Hematopoietic multipotent progenitor cell treated with erythropoietin and hydrocortisone succinate and interleukin-3 and kit ligand, for 17 days (in vitro differentiated cells): ENCODE data around the gene RPTN.
"Not testable (repeated sequence)": the region's sequence is repeated elsewhere in the genome, so short reads cannot be mapped to it uniquely, and the experiment has no call there.

Source experiments
- DNase-seq: peaks from one replicate; pipeline ENCODE4 v3.0.0-alpha.2; 2015; ENCODE audit warnings: low spot score

The RPTN gene

DNA sequence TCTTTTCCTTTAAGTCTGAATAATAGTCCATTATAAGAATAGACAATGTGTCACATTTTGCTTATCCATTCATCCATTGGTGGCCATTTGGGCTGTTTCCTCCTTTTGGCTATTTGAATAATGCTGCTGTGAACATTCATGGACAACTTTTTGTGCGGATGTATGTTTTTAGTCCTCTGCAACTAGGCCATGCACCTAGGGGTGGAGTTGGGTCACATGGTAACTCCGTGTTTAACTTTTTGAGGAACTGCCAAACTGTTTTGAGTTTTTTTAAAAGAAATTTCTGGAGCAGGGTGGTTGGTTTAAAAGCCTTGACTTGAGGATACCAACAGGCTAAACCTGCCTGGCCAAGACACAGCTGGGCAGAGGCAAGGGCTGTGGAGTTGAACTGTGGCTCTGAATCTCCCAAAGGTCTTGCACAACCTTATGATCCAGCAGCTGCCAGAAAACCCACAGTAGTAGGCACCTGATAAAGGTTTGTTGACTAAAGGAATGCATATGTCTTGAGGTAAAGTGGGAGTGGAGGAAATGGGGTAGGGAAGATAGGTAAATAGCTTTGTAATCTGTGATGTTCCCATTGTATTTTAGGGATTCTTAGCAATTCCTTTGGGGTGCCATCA, 5.6 kb upstream of the RPTN start:
- no peak for DNase-seq

DNA sequence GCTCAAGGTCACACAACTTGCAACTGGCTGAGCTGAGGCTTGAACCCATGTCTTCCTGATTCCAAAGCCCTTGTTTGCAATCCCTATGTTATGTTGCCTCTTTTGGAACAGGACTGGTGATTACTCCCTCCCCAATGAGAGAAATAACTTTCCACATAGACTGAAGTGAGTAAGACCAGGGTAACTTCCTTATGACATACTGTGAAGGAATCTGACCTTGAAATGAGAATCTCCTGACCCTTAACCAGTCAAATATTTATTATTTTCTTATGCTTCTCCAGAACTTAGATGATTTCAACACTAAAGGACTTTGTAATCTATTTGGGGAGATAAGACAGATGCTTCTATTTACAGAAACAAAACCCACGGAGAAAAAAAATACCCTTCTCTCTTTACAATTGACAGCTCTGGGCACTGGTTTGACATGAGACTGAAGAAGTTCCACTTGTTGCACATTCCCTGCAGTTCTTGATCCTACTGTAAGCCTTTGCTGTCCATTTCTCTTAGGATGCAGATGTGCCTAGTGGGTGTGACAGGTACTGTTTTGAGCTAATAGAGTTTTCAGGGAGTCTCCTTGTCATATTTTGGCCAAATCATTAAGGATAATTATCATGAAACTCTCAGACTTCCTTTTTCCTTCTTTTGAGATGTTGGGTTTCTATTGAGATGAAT, 3.9 kb upstream of the RPTN start:
- DNase-seq: no peak

DNA sequence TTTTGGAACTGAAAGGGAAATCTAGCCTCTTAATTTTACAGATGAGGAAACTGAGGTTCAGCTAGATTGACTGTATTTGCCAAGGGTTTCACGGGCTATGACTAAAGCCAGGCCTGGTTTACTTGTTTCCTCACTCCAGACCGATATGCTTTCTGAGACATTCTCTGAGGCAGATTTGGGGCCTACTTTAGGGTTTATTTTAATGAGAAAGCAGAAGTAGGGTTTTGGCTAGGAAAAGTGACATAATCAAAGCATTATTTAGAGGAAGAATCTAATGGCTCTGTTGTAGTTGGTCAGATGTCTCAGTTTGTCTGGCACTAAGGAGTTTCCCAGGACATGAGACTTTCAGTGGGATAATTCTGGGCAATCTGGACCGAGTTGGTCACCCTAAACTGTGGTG, 1.5 kb upstream of the RPTN start:
- DNase-seq: no peak

- no peak for DNase-seq
Measured at GRCh38 chr1:152153996-152154395, 5.0 kb downstream of the RPTN start.

- DNase-seq: no peak
Measured at GRCh38 chr1:152151646-152152045, 7.4 kb downstream of the RPTN start.

DNA sequence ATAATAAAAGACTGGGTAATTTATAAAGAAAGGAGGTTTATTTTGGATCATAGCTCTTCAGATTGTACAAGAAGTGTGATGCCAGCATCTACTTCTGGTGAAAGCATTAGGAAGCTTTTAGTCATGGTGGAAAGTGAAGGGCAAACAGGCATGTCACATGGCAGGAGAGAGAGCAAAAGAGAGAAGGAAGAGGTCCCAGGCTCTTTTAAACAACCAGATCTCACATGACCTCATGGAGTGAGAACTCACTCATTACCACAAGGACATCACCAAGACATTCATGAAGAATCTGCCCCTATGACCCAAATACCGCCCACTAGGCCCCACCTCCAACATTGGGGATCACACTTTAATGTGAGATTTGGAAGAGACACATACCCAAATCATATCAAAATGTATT, 10.0 kb downstream of the RPTN start:
- DNase-seq: no peak

- no peak for DNase-seq
Measured at GRCh38 chr1:152148051-152148450, 11.0 kb downstream of the RPTN start.

GRCh38 chr1:152145769-152146168, 13.3 kb downstream of the RPTN start:
- no peak for DNase-seq

GRCh38 chr1:152144674-152145183, 14.3 kb downstream of the RPTN start:
- not testable (repeated sequence) for DNase-seq

GRCh38 chr1:152143150-152143887, 15.7 kb downstream of the RPTN start:
- DNase-seq: no peak

DNA sequence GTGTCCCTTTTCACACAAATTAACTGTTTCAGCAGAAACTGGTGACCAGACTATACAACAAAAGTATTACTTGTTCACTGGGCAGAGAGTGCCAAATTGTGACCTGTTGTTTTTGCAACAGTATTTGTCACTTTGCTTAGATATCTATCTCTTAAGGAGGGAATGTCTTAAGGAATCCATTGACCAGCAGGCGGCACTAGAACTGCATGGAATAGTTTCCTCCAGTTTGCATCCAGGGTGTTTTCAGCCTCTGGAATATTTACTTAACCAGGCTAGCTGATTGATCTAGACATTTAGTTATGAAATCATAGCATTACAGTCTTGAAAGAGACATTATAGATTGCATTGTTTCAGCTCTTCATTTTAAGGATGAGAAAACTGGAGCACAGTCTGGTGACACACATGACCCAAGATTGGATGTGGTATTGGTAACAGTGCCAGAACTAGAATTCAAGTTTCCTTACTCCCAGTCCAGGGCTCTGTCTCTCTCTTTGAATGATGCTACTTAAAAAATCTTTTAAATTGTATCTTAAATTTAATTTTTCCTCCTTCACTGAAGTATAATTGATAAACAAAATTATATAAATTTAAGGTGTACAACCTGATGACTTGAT, 16.9 kb downstream of the RPTN start:
- peak; percentile 7 for DNase-seq

DNA sequence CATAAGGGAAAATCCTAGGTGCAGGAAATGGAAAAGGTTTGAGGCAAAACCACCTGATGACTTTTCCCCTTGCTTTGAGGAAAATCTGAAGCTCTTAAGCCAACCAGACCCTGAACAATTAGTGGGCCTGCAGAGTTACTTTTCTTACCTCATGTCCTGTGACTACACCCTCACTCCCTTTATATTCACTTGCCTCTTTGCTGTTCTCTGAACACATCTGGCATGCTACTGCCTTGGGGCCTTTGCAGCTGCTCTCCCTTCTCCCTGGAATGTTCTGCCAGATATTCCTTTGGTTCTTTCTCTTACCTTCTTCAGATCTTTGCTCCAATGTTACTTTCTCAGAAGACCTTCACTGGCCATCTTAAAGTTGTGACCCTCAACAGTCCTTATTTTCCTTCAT, 21.8 kb downstream of the RPTN start:
- no peak for DNase-seq

- no peak for DNase-seq
Measured at GRCh38 chr1:152130186-152130585, 28.8 kb downstream of the RPTN start.

DNA sequence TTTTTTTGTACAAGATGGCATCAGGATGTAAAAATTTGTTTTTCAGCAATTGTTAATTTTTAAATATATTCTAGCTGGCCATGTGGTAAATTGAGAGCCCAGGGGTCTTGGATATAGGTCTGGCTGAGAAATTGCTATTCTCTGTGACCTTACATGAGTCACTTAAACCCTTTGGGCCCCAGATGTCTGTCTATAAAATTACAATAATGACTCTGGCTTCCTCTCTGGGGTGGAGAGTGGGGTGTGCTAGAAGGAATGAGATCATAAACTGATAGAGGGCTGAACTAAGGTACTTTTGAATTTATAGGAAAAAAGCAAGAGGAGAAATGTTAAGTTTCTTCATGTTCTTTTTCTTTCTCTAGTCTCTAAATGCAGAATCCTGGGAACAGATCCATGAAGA, 31.4 kb downstream of the RPTN start:
- DNase-seq: no peak

GRCh38 chr1:152125834-152126443, 33.1 kb downstream of the RPTN start:
- no peak for DNase-seq

GRCh38 chr1:152118915-152119314, 40.1 kb downstream of the RPTN start:
- no peak for DNase-seq

GRCh38 chr1:152115344-152115743, 43.7 kb downstream of the RPTN start, which contains the start of gene TCHH:
Gene TCHH (minus strand): TSS chr1:152115444. CDS start chr1:152114080, 1,364 bp downstream.
- no peak for DNase-seq

- DNase-seq: no peak
Measured at GRCh38 chr1:152112885-152113432, 46.1 kb downstream of the RPTN start.

DNA sequence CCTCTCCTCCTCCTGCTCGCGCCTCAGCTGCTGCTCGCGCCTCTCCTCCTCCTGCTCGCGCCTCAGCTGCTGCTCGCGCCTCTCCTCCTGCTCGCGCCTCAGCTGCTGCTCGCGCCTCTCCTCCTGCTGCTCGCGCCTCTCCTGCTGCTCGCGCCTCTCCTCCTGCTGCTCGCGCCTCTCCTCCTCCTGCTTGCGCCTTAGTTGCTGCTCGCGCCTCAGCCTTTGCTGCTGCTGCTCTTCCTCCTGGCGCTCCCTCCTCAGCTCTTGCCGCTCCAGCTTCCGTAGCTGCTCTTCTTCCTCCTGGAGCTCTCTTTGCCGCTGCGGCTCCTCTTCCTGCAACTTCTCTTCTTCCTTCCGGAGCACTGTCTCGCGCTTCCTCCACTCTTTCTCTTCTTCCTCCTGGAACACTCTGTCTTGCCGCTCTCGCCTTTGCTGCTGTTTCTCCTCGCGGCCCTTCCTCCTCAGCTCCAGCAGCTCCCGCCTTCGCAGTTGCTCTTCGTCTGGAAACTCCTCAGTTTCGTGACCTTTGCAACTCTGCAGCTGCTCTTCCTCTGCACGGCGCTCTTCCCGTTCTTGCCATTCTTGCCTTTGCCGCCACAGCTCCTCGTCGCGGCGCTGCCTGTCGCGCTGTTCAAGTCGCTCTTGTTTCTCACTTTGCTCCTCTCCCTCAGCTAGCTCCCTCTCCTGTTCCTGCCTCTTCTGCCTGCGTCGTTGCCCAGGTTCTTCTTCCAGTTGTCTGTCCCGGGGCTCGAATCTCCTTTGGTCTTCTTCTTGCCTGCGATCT, 46.7 kb downstream of the RPTN start:
- no peak for DNase-seq

DNA sequence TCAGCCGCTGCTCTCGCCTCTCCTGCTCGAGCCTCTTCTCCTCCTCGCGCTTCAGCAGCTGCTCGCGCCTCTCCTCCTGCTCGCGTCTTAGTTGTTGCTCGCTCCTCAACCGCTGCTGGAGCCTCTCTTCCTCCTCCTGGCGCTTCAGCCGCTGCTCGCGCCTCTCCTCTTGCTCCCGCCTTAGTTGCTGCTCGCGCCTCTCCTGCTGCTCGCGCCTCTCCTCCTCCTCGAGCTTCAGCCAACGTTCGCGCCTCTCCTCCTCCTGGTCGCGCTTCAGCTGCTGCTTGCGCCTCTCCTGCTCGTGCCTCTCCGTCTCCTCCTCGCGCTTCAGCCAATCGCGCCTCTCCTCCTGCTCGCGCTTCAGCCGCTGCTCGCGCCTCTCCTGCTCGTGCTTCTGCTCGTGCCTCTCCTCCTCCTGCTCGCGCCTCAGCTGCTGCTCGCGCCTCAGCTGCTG, 47.5 kb downstream of the RPTN start:
- no peak for DNase-seq
